Measurements from ENCODE around the gene TFPI. TPM values are rescaled to one million over a fixed set of nuclear protein-coding genes. Genes with fewer than 3 reads are reported as not detected.
A peak's percentile ranks its signal among the peaks of the same experiment; 100 is the strongest.

TFPI gene
- total and polyA plus RNA-seq, 2 donors (not counting 3 experiments of a cell fraction or from before 2014, with no cell fraction given), result 177 to 286 TPM

DNA sequence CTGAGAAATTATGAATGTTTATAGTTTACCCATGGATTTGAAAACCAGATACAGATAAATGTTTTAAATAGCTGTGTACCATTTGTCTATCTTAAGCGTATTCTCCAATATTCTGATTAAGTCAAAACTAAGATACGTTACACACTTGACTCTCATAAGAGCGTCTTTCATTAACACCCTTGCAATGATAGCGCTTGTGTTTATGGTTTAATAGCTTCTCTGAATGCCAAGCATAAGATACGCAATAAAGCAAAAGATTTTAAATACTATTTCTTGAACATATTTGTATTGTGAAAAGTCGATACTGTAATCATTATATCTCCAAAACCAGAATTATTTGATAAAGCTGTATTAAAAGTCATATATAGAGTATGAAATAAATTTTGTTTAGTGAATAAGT, 109.2 kb downstream of the TFPI start:
- intact Hi-C loops (cut with micrococcal nuclease) (loop anchor here (1.0 to 5.0 kb wide), 3 partner anchors 41 to 563 kb away; partner anchors contain the start of gene TFPI), dilution Hi-C loops (cut with MboI; ENCODE audit: extremely low pct_ligation_motif_present, low sequenced_read_pairs) (loop anchor here (25.0 kb wide), 1 partner anchor 533 kb away; no protein-coding TSS in a partner anchor)
- TSS peak; percentile 0 for BruUV-seq (replicated peaks)
- no peak overlapping the region for H2AFZ ChIP-seq (ENCODE audit: low read depth, low read length)
- H3K79me2 ChIP-seq (ENCODE audit: control insufficient read depth, insufficient read depth, low read length), result peaks cover 80% of the 10 kb centered on the region
- DNase-seq (ENCODE audit: low read depth, low spot score), result peak; percentile 64
- peak overlapping the region; percentile 100 for H3K4me2 ChIP-seq (ENCODE audit: insufficient read depth, low read length)
- peaks cover 0 to 4% of the 10 kb centered on the region in 2 experiments for H3K36me3 ChIP-seq (ENCODE audit: control insufficient read depth in 2 of 2, extremely low read depth in 1 of 2, insufficient read depth in 2 of 2, low read length in 2 of 2)
- ChIA-PET CTCF (interaction anchor here (0.7 to 2.1 kb wide), 6 partner anchors 22 to 582 kb away, joined by 3 to 8 read pairs (median 4); no protein-coding TSS in a partner anchor), POLR2A (interaction anchor here (2.5 kb wide), 1 partner anchor 16 kb away, joined by 8 read pairs; no protein-coding TSS in a partner anchor)
- H3K9me3 ChIP-seq (replicated peaks; ENCODE audit: control insufficient read depth, insufficient read depth, low read length), result no peaks in the 10 kb centered on the region
- no peaks in the 10 kb centered on the region for H3K27me3 ChIP-seq (ENCODE audit: control insufficient read depth in 2 of 2, insufficient read depth in 2 of 2, low read length in 2 of 2)
- H4K20me1 ChIP-seq (replicated peaks; ENCODE audit: control insufficient read depth, extremely low read depth, insufficient read depth, low read length), result no peaks in the 10 kb centered on the region
- peaks cover 48% of the 10 kb centered on the region for H3K4me1 ChIP-seq (ENCODE audit: control insufficient read depth, extremely low read depth, insufficient read depth, low read length)
- no peak for TF ChIP-seq FOS (IDR thresholded peaks at IDR 0.05; ENCODE audit: borderline replicate concordance, insufficient read depth, low read length)
- no peak for TF ChIP-seq POLR2AphosphoS5 (IDR thresholded peaks at IDR 0.05; ENCODE audit: insufficient read depth, low read depth, low read length)
- TF ChIP-seq, protein P1, sequence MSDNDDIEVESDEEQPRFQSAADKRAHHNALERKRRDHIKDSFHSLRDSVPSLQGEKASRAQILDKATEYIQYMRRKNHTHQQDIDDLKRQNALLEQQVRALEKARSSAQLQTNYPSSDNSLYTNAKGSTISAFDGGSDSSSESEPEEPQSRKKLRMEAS (IDR thresholded peaks at IDR 0.05; ENCODE audit: insufficient read depth, insufficient read length), result no peak
- no peak for TF ChIP-seq EZH2 (IDR thresholded peaks at IDR 0.05; ENCODE audit: borderline replicate concordance, low read depth, low read length, severe bottlenecking)
- no peak for TF ChIP-seq POLR2A (IDR thresholded peaks at IDR 0.05; ENCODE audit: low read depth, low read length)
- TF ChIP-seq JUN (IDR thresholded peaks at IDR 0.05; ENCODE audit: borderline replicate concordance, insufficient read depth, insufficient read length, low read depth), result no peak
- TF ChIP-seq, protein P2, sequence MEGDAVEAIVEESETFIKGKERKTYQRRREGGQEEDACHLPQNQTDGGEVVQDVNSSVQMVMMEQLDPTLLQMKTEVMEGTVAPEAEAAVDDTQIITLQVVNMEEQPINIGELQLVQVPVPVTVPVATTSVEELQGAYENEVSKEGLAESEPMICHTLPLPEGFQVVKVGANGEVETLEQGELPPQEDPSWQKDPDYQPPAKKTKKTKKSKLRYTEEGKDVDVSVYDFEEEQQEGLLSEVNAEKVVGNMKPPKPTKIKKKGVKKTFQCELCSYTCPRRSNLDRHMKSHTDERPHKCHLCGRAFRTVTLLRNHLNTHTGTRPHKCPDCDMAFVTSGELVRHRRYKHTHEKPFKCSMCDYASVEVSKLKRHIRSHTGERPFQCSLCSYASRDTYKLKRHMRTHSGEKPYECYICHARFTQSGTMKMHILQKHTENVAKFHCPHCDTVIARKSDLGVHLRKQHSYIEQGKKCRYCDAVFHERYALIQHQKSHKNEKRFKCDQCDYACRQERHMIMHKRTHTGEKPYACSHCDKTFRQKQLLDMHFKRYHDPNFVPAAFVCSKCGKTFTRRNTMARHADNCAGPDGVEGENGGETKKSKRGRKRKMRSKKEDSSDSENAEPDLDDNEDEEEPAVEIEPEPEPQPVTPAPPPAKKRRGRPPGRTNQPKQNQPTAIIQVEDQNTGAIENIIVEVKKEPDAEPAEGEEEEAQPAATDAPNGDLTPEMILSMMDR (IDR thresholded peaks at IDR 0.05; ENCODE audit: extremely low read depth in 1 of 2, insufficient read depth in 1 of 2, low read depth in 1 of 2, low read length in 2 of 2), result no peak
- no peak for TF ChIP-seq GATA2 (IDR thresholded peaks at IDR 0.05; ENCODE audit: insufficient read depth, insufficient read length, low read depth, low read length)
- TF ChIP-seq MYC (IDR thresholded peaks at IDR 0.05; ENCODE audit: low read depth, low read length), result no peak
- FAIRE-seq, result no peak
- H3K9ac ChIP-seq (replicated peaks; ENCODE audit: extremely low read depth, insufficient read depth, low read length), result peak overlapping the region; percentile 99
- no peaks in the 10 kb centered on the region for H3K9me1 ChIP-seq (replicated peaks; ENCODE audit: control insufficient read depth, extremely low read depth, insufficient read depth, low read length)
- H3K4me3 ChIP-seq (replicated peaks in 1 of 3; ENCODE audit: insufficient read depth in 1 of 3, low read depth in 1 of 3, low read length in 3 of 3), result peak overlapping the region; percentile 60 to 100 (median 100)
- H3K27ac ChIP-seq (ENCODE audit: insufficient read depth, low read depth, low read length), result peak overlapping the region; percentile 88
